Measurements from ENCODE around the gene ADGRG6.

ADGRG6 gene

GRCh38 chr6:142356884-142357225 is 55.0 kb downstream of the ADGRG6 start:
- H3K4me1 ChIP-seq (ENCODE audit: control insufficient read depth, insufficient read depth, low read length), result peaks cover 6% of the 10 kb centered on the region
- no peak overlapping the region for H3K4me3 ChIP-seq (ENCODE audit: low read length)
- H3K9ac ChIP-seq (ENCODE audit: low read length), result no peak overlapping the region
- H3K27me3 ChIP-seq (ENCODE audit: control insufficient read depth, insufficient read depth, low read length), result no peaks in the 10 kb centered on the region
- no peaks in the 10 kb centered on the region for H3K36me3 ChIP-seq (ENCODE audit: control insufficient read depth, insufficient read depth, low read length)
- no peaks in the 10 kb centered on the region for H3K9me3 ChIP-seq (ENCODE audit: control insufficient read depth, low read length)

- Histone ChIP-seq H3K4me1 (ENCODE audit: control insufficient read depth, insufficient read depth, low read length) (peaks cover 6% of the 10 kb centered on the region), H3K36me3 (ENCODE audit: control insufficient read depth, insufficient read depth, low read length) (no peaks in the 10 kb centered on the region), H3K27me3 (ENCODE audit: control insufficient read depth, insufficient read depth, low read length) (no peaks in the 10 kb centered on the region), H3K9me3 (ENCODE audit: control insufficient read depth, low read length) (no peaks in the 10 kb centered on the region), H3K9ac (ENCODE audit: low read length) (no peak overlapping the region), H3K4me3 (ENCODE audit: low read length) (no peak overlapping the region)
These were observed 56.1 kb downstream of the ADGRG6 start for GRCh38 chr6:142357879-142358278.

- H3K9me3 ChIP-seq (ENCODE audit: control insufficient read depth, low read length), result no peaks in the 10 kb centered on the region
- H3K4me1 ChIP-seq (ENCODE audit: control insufficient read depth, insufficient read depth, low read length), result peaks cover 6% of the 10 kb centered on the region
- H3K4me3 ChIP-seq (ENCODE audit: low read length), result no peak overlapping the region
- H3K36me3 ChIP-seq (ENCODE audit: control insufficient read depth, insufficient read depth, low read length), result no peaks in the 10 kb centered on the region
- H3K9ac ChIP-seq (ENCODE audit: low read length), result no peak overlapping the region
- no peaks in the 10 kb centered on the region for H3K27me3 ChIP-seq (ENCODE audit: control insufficient read depth, insufficient read depth, low read length)
These were observed 57.6 kb downstream of the ADGRG6 start for GRCh38 chr6:142359271-142359960.

GRCh38 chr6:142361345-142361744 is 59.5 kb downstream of the ADGRG6 start:
- H3K9ac ChIP-seq (ENCODE audit: low read length), result no peak overlapping the region
- H3K36me3 ChIP-seq (ENCODE audit: control insufficient read depth, insufficient read depth, low read length), result no peaks in the 10 kb centered on the region
- H3K27me3 ChIP-seq (ENCODE audit: control insufficient read depth, insufficient read depth, low read length), result no peaks in the 10 kb centered on the region
- no peak overlapping the region for H3K4me3 ChIP-seq (ENCODE audit: low read length)
- peaks cover 6% of the 10 kb centered on the region for H3K4me1 ChIP-seq (ENCODE audit: control insufficient read depth, insufficient read depth, low read length)
- H3K9me3 ChIP-seq (ENCODE audit: control insufficient read depth, low read length), result no peaks in the 10 kb centered on the region

- H3K4me1 ChIP-seq (ENCODE audit: control insufficient read depth, insufficient read depth, low read length), result peaks cover 6% of the 10 kb centered on the region
- H3K9ac ChIP-seq (ENCODE audit: low read length), result no peak overlapping the region
- no peaks in the 10 kb centered on the region for H3K36me3 ChIP-seq (ENCODE audit: control insufficient read depth, insufficient read depth, low read length)
- no peaks in the 10 kb centered on the region for H3K9me3 ChIP-seq (ENCODE audit: control insufficient read depth, low read length)
- no peak overlapping the region for H3K4me3 ChIP-seq (ENCODE audit: low read length)
- no peaks in the 10 kb centered on the region for H3K27me3 ChIP-seq (ENCODE audit: control insufficient read depth, insufficient read depth, low read length)
These were observed 60.3 kb downstream of the ADGRG6 start for GRCh38 chr6:142361779-142362750.

GRCh38 chr6:142367061-142367460 is 65.3 kb downstream of the ADGRG6 start:
- no peak overlapping the region for H3K4me3 ChIP-seq (ENCODE audit: low read length)
- no peaks in the 10 kb centered on the region for H3K9me3 ChIP-seq (ENCODE audit: control insufficient read depth, low read length)
- no peaks in the 10 kb centered on the region for H3K36me3 ChIP-seq (ENCODE audit: control insufficient read depth, insufficient read depth, low read length)
- H3K27me3 ChIP-seq (ENCODE audit: control insufficient read depth, insufficient read depth, low read length), result no peaks in the 10 kb centered on the region
- H3K9ac ChIP-seq (ENCODE audit: low read length), result no peak overlapping the region
- no peaks in the 10 kb centered on the region for H3K4me1 ChIP-seq (ENCODE audit: control insufficient read depth, insufficient read depth, low read length)

GRCh38 chr6:142367501-142368018 is 65.8 kb downstream of the ADGRG6 start:
- Histone ChIP-seq H3K9ac (ENCODE audit: low read length) (no peak overlapping the region), H3K27me3 (ENCODE audit: control insufficient read depth, insufficient read depth, low read length) (no peaks in the 10 kb centered on the region), H3K4me1 (ENCODE audit: control insufficient read depth, insufficient read depth, low read length) (no peaks in the 10 kb centered on the region), H3K4me3 (ENCODE audit: low read length) (no peak overlapping the region), H3K36me3 (ENCODE audit: control insufficient read depth, insufficient read depth, low read length) (no peaks in the 10 kb centered on the region), H3K9me3 (ENCODE audit: control insufficient read depth, low read length) (no peaks in the 10 kb centered on the region)

- Histone ChIP-seq H3K9ac (ENCODE audit: low read length) (no peak overlapping the region), H3K36me3 (ENCODE audit: control insufficient read depth, insufficient read depth, low read length) (no peaks in the 10 kb centered on the region), H3K27me3 (ENCODE audit: control insufficient read depth, insufficient read depth, low read length) (no peaks in the 10 kb centered on the region), H3K4me1 (ENCODE audit: control insufficient read depth, insufficient read depth, low read length) (no peaks in the 10 kb centered on the region), H3K4me3 (ENCODE audit: low read length) (no peak overlapping the region), H3K9me3 (ENCODE audit: control insufficient read depth, low read length) (no peaks in the 10 kb centered on the region)
These were observed 67.5 kb downstream of the ADGRG6 start for GRCh38 chr6:142369266-142369665.

- Histone ChIP-seq H3K36me3 (ENCODE audit: control insufficient read depth, insufficient read depth, low read length) (no peaks in the 10 kb centered on the region), H3K27me3 (ENCODE audit: control insufficient read depth, insufficient read depth, low read length) (no peaks in the 10 kb centered on the region), H3K4me1 (ENCODE audit: control insufficient read depth, insufficient read depth, low read length) (peaks cover 7% of the 10 kb centered on the region), H3K4me3 (ENCODE audit: low read length) (no peak overlapping the region), H3K9ac (ENCODE audit: low read length) (no peak overlapping the region), H3K9me3 (ENCODE audit: control insufficient read depth, low read length) (no peaks in the 10 kb centered on the region)
These were observed 70.5 kb downstream of the ADGRG6 start for GRCh38 chr6:142372348-142372747.

GRCh38 chr6:142373268-142374090 is 71.7 kb downstream of the ADGRG6 start:
- Histone ChIP-seq H3K27me3 (ENCODE audit: control insufficient read depth, insufficient read depth, low read length) (no peaks in the 10 kb centered on the region), H3K4me3 (ENCODE audit: low read length) (no peak overlapping the region), H3K4me1 (ENCODE audit: control insufficient read depth, insufficient read depth, low read length) (peaks cover 13% of the 10 kb centered on the region), H3K9ac (ENCODE audit: low read length) (no peak overlapping the region), H3K9me3 (ENCODE audit: control insufficient read depth, low read length) (no peaks in the 10 kb centered on the region), H3K36me3 (ENCODE audit: control insufficient read depth, insufficient read depth, low read length) (no peaks in the 10 kb centered on the region)

GRCh38 chr6:142374091-142374770 is 72.4 kb downstream of the ADGRG6 start:
- peaks cover 13% of the 10 kb centered on the region for H3K4me1 ChIP-seq (ENCODE audit: control insufficient read depth, insufficient read depth, low read length)
- H3K9me3 ChIP-seq (ENCODE audit: control insufficient read depth, low read length), result no peaks in the 10 kb centered on the region
- no peaks in the 10 kb centered on the region for H3K27me3 ChIP-seq (ENCODE audit: control insufficient read depth, insufficient read depth, low read length)
- H3K9ac ChIP-seq (ENCODE audit: low read length), result no peak overlapping the region
- no peaks in the 10 kb centered on the region for H3K36me3 ChIP-seq (ENCODE audit: control insufficient read depth, insufficient read depth, low read length)
- H3K4me3 ChIP-seq (ENCODE audit: low read length), result no peak overlapping the region
